AG04449 (cell line): Measurements from ENCODE around the gene SLC5A2.
A peak's percentile ranks its signal among the peaks of the same experiment; 100 is the strongest.
"Not testable (repeated sequence)": the region's sequence is repeated elsewhere in the genome, so short reads cannot be mapped to it uniquely, and the experiment has no call there.

ENCODE experiments used
- CTCF ChIA-PET: fragments of 350-600 bp; formaldehyde crosslinking; extraction: SDS; loops from one replicate; lab custom pipeline; 2021; ENCODE audit warnings: antibody characterized with exemption; lab: Yijun Ruan, JAX
- POLR2A ChIA-PET: fragments of 400-600, 350-600 bp; formaldehyde crosslinking; extraction: SDS; loops from one replicate; lab custom pipeline; 2020; ENCODE audit warnings: antibody characterized with exemption, inconsistent platforms; lab: Yijun Ruan, JAX
- DNase-seq: peaks from one replicate; pipeline ENCODE4 v3.0.0-alpha.2; 2010; ENCODE audit warnings: low read depth, low spot score
- H3K4me3 ChIP-seq: 2 replicates; pipeline ENCODE4 v1.5.1; 2011; ENCODE audit warnings: low read depth, mild to moderate bottlenecking, control low read depth, low read length
- TF ChIP-seq, protein P1 (sequence below): IDR thresholded peaks from one replicate; pipeline ENCODE4 v1.5.1; 2011; ENCODE audit warnings: mild to moderate bottlenecking, moderate library complexity, low read length, control low read depth, inconsistent platforms; ENCODE audit not compliant: insufficient read depth; ENCODE audit errors: missing control alignments

Gene SLC5A2

DNA sequence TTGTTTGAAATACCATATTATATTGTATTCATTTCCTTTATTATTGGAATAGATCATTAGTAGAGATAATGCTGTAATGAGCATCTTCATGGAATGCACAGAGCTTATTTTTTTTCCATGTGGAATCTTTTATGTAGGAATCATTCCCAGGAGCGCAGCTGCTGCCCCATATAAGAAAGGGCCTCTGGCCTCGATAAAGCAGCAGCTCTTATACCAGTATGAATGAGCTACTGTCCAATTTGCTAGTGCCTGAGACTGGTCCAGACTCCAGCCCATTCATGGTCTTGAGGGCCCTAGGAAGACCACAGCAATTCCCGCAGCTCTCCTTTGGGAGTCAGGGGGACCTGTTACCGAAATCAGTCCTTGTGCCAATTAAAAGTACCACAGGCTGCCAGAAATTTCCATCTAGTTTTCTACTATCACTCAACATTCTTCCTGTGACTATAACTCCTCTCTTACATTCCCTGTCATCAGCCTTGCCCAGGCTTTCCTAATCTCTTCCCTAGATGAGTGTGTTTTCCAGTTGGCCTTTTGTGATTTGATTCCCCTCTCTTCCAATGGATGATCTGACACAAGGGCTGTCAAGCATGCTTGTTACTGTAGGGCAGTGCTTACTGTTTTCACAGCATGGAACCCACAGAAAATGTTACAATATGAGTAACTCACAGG, 42.3 kb upstream of the SLC5A2 start:
- TF ChIP-seq, protein P1, sequence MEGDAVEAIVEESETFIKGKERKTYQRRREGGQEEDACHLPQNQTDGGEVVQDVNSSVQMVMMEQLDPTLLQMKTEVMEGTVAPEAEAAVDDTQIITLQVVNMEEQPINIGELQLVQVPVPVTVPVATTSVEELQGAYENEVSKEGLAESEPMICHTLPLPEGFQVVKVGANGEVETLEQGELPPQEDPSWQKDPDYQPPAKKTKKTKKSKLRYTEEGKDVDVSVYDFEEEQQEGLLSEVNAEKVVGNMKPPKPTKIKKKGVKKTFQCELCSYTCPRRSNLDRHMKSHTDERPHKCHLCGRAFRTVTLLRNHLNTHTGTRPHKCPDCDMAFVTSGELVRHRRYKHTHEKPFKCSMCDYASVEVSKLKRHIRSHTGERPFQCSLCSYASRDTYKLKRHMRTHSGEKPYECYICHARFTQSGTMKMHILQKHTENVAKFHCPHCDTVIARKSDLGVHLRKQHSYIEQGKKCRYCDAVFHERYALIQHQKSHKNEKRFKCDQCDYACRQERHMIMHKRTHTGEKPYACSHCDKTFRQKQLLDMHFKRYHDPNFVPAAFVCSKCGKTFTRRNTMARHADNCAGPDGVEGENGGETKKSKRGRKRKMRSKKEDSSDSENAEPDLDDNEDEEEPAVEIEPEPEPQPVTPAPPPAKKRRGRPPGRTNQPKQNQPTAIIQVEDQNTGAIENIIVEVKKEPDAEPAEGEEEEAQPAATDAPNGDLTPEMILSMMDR = no peak
- DNase-seq = no peak
- ChIA-PET POLR2A (interaction anchor here (0.6 kb wide), 2 partner anchors 11 to 20 kb away, joined by 3 read pairs; no protein-coding TSS in a partner anchor), CTCF (interaction anchor here (1.0 to 8.4 kb wide), 5 partner anchors 10 to 456 kb away, joined by 3 to 134 read pairs (median 4); partner anchors contain the start of genes ARMC5 and HSD3B7)
- H3K4me3 ChIP-seq = no peak overlapping the region

DNA sequence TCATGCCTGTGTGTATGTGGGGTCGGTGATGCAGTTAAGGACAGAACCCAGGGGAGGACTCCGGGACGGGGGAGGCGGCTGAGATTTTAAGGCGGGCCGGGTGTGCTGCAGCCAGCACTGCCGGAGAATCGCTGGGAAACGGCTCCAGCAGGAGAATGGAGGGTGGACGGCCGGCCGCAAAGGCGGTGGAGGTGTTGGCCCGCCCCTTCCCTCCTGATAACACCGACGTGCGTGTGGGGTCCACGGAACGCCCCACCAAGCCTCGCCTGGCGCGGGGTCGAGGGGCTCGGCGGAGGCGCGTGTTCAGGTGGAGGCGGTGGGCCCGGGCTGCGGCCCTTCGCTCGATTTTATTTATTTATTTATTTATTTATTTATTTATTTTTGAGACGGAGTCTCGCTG, 41.0 kb upstream of the SLC5A2 start:
- peak overlapping the region; percentile 80 for H3K4me3 ChIP-seq
- CTCF ChIA-PET = interaction anchor here (0.7 to 8.4 kb wide), 15 partner anchors 9 to 492 kb away, joined by 3 to 134 read pairs (median 4); partner anchors contain the start of genes ARMC5, HSD3B7, PYCARD and ZNF267

GRCh38 chr16:31445931-31446330, 37.0 kb upstream of the SLC5A2 start:
- not testable (repeated sequence) for H3K4me3 ChIP-seq, DNase-seq
- ChIA-PET CTCF (interaction anchor here (0.6 to 8.4 kb wide), 2 partner anchors 11 to 461 kb away, joined by 3 to 134 read pairs; partner anchors contain the start of gene ARMC5), POLR2A (interaction anchor here (0.7 kb wide), 2 partner anchors 53 to 57 kb away, joined by 3 read pairs; no protein-coding TSS in a partner anchor)

More for the DNA sequence above, 41.0 kb upstream of the SLC5A2 start:
- POLR2A ChIA-PET = interaction anchor here (0.7 to 2.2 kb wide), 7 partner anchors 10 to 645 kb away, joined by 3 to 15 read pairs (median 4); partner anchors contain the start of genes FUS and RUSF1
- TF ChIP-seq, protein P1 = no peak
- DNase-seq = no peak

GRCh38 chr16:31451201-31451600, 31.7 kb upstream of the SLC5A2 start:
- no peak overlapping the region for H3K4me3 ChIP-seq
- TF ChIP-seq, protein P1 = no peak
- POLR2A ChIA-PET = interaction anchor here (0.7 to 2.3 kb wide), 3 partner anchors 8 to 333 kb away, joined by 3 to 15 read pairs (median 3); partner anchors contain the start of genes KAT8 and ZNF843
- CTCF ChIA-PET = interaction anchor here (0.8 to 11.7 kb wide), 13 partner anchors 9 to 497 kb away, joined by 3 to 134 read pairs (median 3); partner anchors contain the start of genes HSD3B7, RUSF1 and ZNF843
- no peak for DNase-seq

DNA sequence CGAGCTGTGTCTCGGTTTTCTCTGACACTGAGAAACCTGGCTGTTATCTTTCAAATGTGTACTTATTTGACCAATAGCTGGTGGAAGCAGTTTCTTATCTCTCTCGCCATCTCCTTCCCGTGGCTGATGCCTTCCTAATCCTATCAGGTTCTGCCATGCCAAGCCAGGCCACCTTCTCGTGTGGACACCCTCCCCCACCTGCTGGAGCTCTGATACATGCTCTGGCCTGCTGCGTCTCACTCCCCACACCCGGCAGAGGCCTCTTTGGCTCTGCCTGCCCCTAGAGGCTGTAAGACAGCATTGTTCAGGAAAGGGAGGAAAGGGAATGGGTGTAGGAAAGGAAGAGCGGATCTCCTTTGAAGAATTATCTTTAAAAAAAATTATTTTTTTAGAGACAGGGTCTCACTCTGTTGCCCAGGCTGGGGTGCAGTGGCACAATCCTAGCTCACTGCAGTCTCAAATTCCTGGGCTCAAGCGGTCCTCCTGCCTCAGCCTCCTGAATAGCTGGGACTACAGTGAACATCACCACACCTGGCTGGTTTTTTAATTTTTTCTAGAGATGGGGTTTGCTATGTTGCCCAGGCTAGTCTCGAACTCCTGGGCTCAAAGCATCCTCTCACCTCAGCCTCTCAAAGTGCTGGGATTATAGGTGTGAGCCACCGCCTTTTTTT, 31.1 kb upstream of the SLC5A2 start:
- DNase-seq = no peak
- ChIA-PET POLR2A (interaction anchor here (0.7 to 2.3 kb wide), 3 partner anchors 9 to 334 kb away, joined by 3 to 15 read pairs (median 3); partner anchors contain the start of genes KAT8 and ZNF843), CTCF (interaction anchor here (0.8 to 11.7 kb wide), 13 partner anchors 9 to 497 kb away, joined by 3 to 134 read pairs (median 3); partner anchors contain the start of genes HSD3B7, RUSF1 and ZNF843)
- H3K4me3 ChIP-seq = no peak overlapping the region
- TF ChIP-seq, protein P1 = peak; percentile 87

DNA sequence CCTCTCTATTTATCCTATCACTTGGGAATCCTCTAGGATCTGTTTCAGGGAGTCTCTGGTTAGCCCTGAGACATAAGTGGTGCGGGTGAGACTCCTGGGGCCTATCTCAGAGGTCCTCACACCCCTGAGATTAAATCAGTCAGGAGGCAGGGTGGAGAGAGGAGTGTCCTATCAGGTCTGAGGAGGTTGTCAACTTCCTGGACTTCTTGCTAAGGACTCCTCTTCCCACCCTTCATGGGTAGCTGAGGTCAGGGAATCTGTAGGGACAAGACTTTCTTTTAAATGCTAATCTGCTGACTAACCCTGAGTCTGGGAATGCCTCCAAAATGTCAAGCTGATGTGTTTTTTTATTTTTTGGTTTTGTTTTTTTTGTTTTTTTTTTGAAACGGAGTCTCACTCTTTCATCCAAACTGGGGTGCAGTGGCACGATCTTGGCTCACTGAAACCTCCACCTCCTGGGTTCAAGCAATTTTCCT, 30.3 kb upstream of the SLC5A2 start:
- H3K4me3 ChIP-seq = 0 out of 2 replicates have a peak overlapping the region, but pooled peaks have one; percentile 1
- peak; percentile 82 for DNase-seq
- POLR2A ChIA-PET = interaction anchor here (0.9 to 2.3 kb wide), 3 partner anchors 9 to 335 kb away, joined by 3 to 15 read pairs (median 4); partner anchors contain the start of genes FUS, KAT8 and ZNF843
- TF ChIP-seq, protein P1 = no peak
- CTCF ChIA-PET = interaction anchor here (0.5 to 11.7 kb wide), 8 partner anchors 8 to 468 kb away, joined by 3 to 134 read pairs (median 4); partner anchors contain the start of genes HSD3B7 and ZNF843
